Measurements from ENCODE around the gene N4BP2L2. TPM values are rescaled to one million over a fixed set of nuclear protein-coding genes. Genes with fewer than 3 reads are reported as not detected.
A peak's percentile ranks its signal among the peaks of the same experiment; 100 is the strongest.

N4BP2L2 gene
- total and polyA plus RNA-seq, 9 of the 15 experiments (the other 6 are each of a cell fraction or from before 2014, with no cell fraction given) = 33.9 to 76.4 (median 48.7) TPM

GRCh38 chr13:32415019-32415418 lies 123.6 kb downstream of the N4BP2L2 start:
- H2AFZ ChIP-seq (ENCODE audit: low read depth, low read length) = no peak overlapping the region; the same call in 1 of the 2 replicates
- no peak overlapping the region for H3K4me2 ChIP-seq (ENCODE audit: insufficient read depth, low read length)
- FAIRE-seq (peak; percentile 15), ATAC-seq (peak; percentile 91), DNase-seq (ENCODE audit: extremely low read depth in 1 of 4, low spot score in 3 of 4) (peak in 3 of 4 experiments; percentile 11 to 35 (median 25))
- no peaks in the 10 kb centered on the region for H3K27me3 ChIP-seq (ENCODE audit: control insufficient read depth in 2 of 2, insufficient read depth in 2 of 2, low read length in 2 of 2)
- no peak overlapping the region for H3K9ac ChIP-seq (ENCODE audit: insufficient read depth in 1 of 2, low read depth in 2 of 2, low read length in 2 of 2)
- CTCF ChIA-PET (ENCODE audit: low intra/inter-chr PET ratio) = no interaction called here
- H3K36me3 ChIP-seq (ENCODE audit: control insufficient read depth, insufficient read depth, low read length) = no peaks in the 10 kb centered on the region
- H3K9me3 ChIP-seq (replicated peaks; ENCODE audit: control insufficient read depth, insufficient read depth, low read depth, low read length) = no peaks in the 10 kb centered on the region
- in situ Hi-C loops (cut with MboI) (no loop called here), intact Hi-C loops (cut with micrococcal nuclease) (no loop called here)
- no peaks in the 10 kb centered on the region for H3K4me1 ChIP-seq (replicated peaks in 1 of 2; ENCODE audit: control insufficient read depth in 2 of 2, insufficient read depth in 2 of 2, low read length in 2 of 2)
- no peak overlapping the region for H3K4me3 ChIP-seq
- H4K20me1 ChIP-seq (replicated peaks; ENCODE audit: control insufficient read depth, insufficient read depth, low read length) = no peaks in the 10 kb centered on the region
- BruUV-seq (replicated peaks) = no TSS peak
- no peaks in the 10 kb centered on the region for H3K9me1 ChIP-seq (ENCODE audit: control insufficient read depth, insufficient read depth, low read length)
- POLR2A ChIA-PET = no interaction called here
- no peak overlapping the region for H3K27ac ChIP-seq (ENCODE audit: extremely low read depth, low read depth, low read length)
- no peaks in the 10 kb centered on the region for H3K79me2 ChIP-seq (ENCODE audit: control insufficient read depth, insufficient read depth, low read length)
- TF ChIP-seq ZNF507 (tag; conservative IDR thresholded peaks at IDR 0.05) = no peak
- TF ChIP-seq ZNF444 (CRISPR knock-in tag; IDR thresholded peaks at IDR 0.05) = no peak
- TF ChIP-seq YY1 (IDR thresholded peaks at IDR 0.05; ENCODE audit: borderline replicate concordance in 1 of 3, control insufficient read depth in 1 of 3, extremely low read depth in 1 of 3, insufficient read depth in 3 of 3, insufficient read length in 1 of 3, insufficient replicate concordance in 2 of 3, low read depth in 1 of 3, low read length in 2 of 3) = peak in 1 of 3 experiments; percentile 69
- no peak for TF ChIP-seq NFE2 (IDR thresholded peaks at IDR 0.05; ENCODE audit: low read depth)
- no peak for TF ChIP-seq ATF3 (IDR thresholded peaks at IDR 0.05)
- TF ChIP-seq ATF3 (CRISPR knock-in tag; conservative IDR thresholded peaks at IDR 0.05) = no peak
- no peak for TF ChIP-seq FOSL1 (tag; conservative IDR thresholded peaks at IDR 0.05)
- TF ChIP-seq ZHX1 (conservative IDR thresholded peaks at IDR 0.05; ENCODE audit: low read length) = no peak
- no peak for TF ChIP-seq MTA3 (IDR thresholded peaks at IDR 0.05; ENCODE audit: borderline replicate concordance)
- TF ChIP-seq KLF10 (CRISPR knock-in tag; IDR thresholded peaks at IDR 0.05) = no peak
- peak in 1 of 2 experiments; percentile 34; a peak in 1 of 4 replicates for TF ChIP-seq RAD21 (CRISPR knock-in tag; conservative IDR thresholded peaks at IDR 0.05 in 1 of 2, IDR thresholded peaks at IDR 0.05 in 1 of 2)
